ENCODE results near the gene TMEM54. TPM values are rescaled to one million over a fixed set of nuclear protein-coding genes. Genes with fewer than 3 reads are reported as not detected.

The TMEM54 gene
- total RNA-seq, 1 donor from 2014 or later: 14.5 TPM

DNA sequence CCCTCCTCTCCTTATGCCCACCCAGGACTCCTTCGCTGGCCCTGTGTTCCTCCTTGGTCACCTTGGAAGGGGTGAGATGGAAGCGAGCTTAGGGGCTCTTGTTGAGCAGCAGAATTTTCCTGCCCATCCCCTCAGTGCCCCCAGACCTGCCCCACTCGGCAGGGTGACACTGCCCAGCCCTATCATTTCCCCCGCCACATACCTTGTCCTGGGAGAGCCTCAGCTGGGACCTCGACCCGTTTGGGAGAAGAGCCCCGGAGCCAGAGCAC, 29.1 kb downstream of the TMEM54 start:
- DNase-seq (ENCODE audit: low spot score): no peak
- peak overlapping the region; percentile 2 for H3K4me3 ChIP-seq
- H3K27ac ChIP-seq: no peak overlapping the region
- no peaks in the 10 kb centered on the region for H3K79me2 ChIP-seq (ENCODE audit: low read depth)
- H3K4me3 Mint-ChIP-seq: peak overlapping the region; percentile 83
- H3K4me2 ChIP-seq: peak overlapping the region; percentile 84
- H3K4me1 ChIP-seq: peaks cover 39% of the 10 kb centered on the region
- H3F3A ChIP-seq (ENCODE audit: low read depth): peaks cover 40% of the 10 kb centered on the region
- H3K27me3 Mint-ChIP-seq (ENCODE audit: insufficient read depth, low read depth): peaks cover 31% of the 10 kb centered on the region
- no peaks in the 10 kb centered on the region for H4K20me1 ChIP-seq (ENCODE audit: low read depth)
- TF ChIP-seq EZH2 (IDR thresholded peaks at IDR 0.05): no peak
- H3K9me3 Mint-ChIP-seq: no peaks in the 10 kb centered on the region
- H3K27ac Mint-ChIP-seq: no peak overlapping the region
- no peak overlapping the region for H3K9ac ChIP-seq
- H3K36me3 ChIP-seq: no peaks in the 10 kb centered on the region
- no peaks in the 10 kb centered on the region for H3K9me3 ChIP-seq (ENCODE audit: low read depth)
- peaks cover 40% of the 10 kb centered on the region for H3K4me1 Mint-ChIP-seq
- H2AFZ ChIP-seq (replicated peaks): peak overlapping the region; percentile 6
- peaks cover 18% of the 10 kb centered on the region for H3K27me3 ChIP-seq
- H3K36me3 Mint-ChIP-seq: no peaks in the 10 kb centered on the region

- Histone ChIP-seq H3K27ac (no peak overlapping the region), H3K4me2 (peak overlapping the region; percentile 84), H2AFZ (replicated peaks) (peak overlapping the region; percentile 68), H3F3A (ENCODE audit: low read depth) (peaks cover 39% of the 10 kb centered on the region), H3K9me3 (ENCODE audit: low read depth) (no peaks in the 10 kb centered on the region), H3K36me3 (no peaks in the 10 kb centered on the region), H4K20me1 (ENCODE audit: low read depth) (no peaks in the 10 kb centered on the region), H3K4me3 (peak overlapping the region; percentile 58), H3K4me1 (peaks cover 33% of the 10 kb centered on the region), H3K9ac (no peak overlapping the region), H3K27me3 (peaks cover 18% of the 10 kb centered on the region), H3K79me2 (ENCODE audit: low read depth) (no peaks in the 10 kb centered on the region)
- peaks cover 31% of the 10 kb centered on the region for H3K27me3 Mint-ChIP-seq (ENCODE audit: insufficient read depth, low read depth)
- peak overlapping the region; percentile 83 for H3K4me3 Mint-ChIP-seq
- no peak overlapping the region for H3K27ac Mint-ChIP-seq
- peaks cover 40% of the 10 kb centered on the region for H3K4me1 Mint-ChIP-seq
- no peaks in the 10 kb centered on the region for H3K36me3 Mint-ChIP-seq
- peak; percentile 76 for DNase-seq (ENCODE audit: low spot score)
- no peaks in the 10 kb centered on the region for H3K9me3 Mint-ChIP-seq
- TF ChIP-seq CTCF (IDR thresholded peaks at IDR 0.05) (no peak), EZH2 (IDR thresholded peaks at IDR 0.05) (no peak), EZH2phosphoT487 (IDR thresholded peaks at IDR 0.05) (no peak)
These were observed 29.6 kb downstream of the TMEM54 start for GRCh38 chr1:32871364-32872191.

- H2AFZ ChIP-seq (replicated peaks): peak within 1 kb of the TSS; percentile 68
- H3K27ac Mint-ChIP-seq: peak within 1 kb of the TSS; percentile 21
- peaks cover 31% of the 10 kb centered on the region for H3K4me1 ChIP-seq
- H3K4me3 Mint-ChIP-seq: peak within 1 kb of the TSS; percentile 85
- H3K4me2 ChIP-seq: peak within 1 kb of the TSS; percentile 89
- H3K79me2 ChIP-seq (ENCODE audit: low read depth): no peaks in the 10 kb centered on the region
- TF ChIP-seq EZH2 (IDR thresholded peaks at IDR 0.05) (no peak), CTCF (IDR thresholded peaks at IDR 0.05) (no peak), EZH2phosphoT487 (IDR thresholded peaks at IDR 0.05) (no peak)
- peaks cover 41% of the 10 kb centered on the region for H3K4me1 Mint-ChIP-seq
- H4K20me1 ChIP-seq (ENCODE audit: low read depth): no peaks in the 10 kb centered on the region
- no peak within 1 kb of the TSS for H3K9ac ChIP-seq
- H3K9me3 ChIP-seq (ENCODE audit: low read depth): no peaks in the 10 kb centered on the region
- peaks cover 30% of the 10 kb centered on the region for H3K27me3 Mint-ChIP-seq (ENCODE audit: insufficient read depth, low read depth)
- H3F3A ChIP-seq (ENCODE audit: low read depth): peaks cover 42% of the 10 kb centered on the region
- H3K4me3 ChIP-seq: peak within 1 kb of the TSS; percentile 58
- H3K27ac ChIP-seq: no peak within 1 kb of the TSS
- H3K27me3 ChIP-seq: peaks cover 18% of the 10 kb centered on the region
- no peaks in the 10 kb centered on the region for H3K36me3 ChIP-seq
- no peaks in the 10 kb centered on the region for H3K9me3 Mint-ChIP-seq
- H3K36me3 Mint-ChIP-seq: no peaks in the 10 kb centered on the region
- DNase-seq (ENCODE audit: low spot score): peak; percentile 86
These were observed 30.4 kb downstream of the TMEM54 start, which contains the start of gene FNDC5 for GRCh38 chr1:32870615-32871363. FNDC5 (minus strand) TSS chr1:32870912.
